ENCODE data around the gene MGRN1.

Gene MGRN1

DNA sequence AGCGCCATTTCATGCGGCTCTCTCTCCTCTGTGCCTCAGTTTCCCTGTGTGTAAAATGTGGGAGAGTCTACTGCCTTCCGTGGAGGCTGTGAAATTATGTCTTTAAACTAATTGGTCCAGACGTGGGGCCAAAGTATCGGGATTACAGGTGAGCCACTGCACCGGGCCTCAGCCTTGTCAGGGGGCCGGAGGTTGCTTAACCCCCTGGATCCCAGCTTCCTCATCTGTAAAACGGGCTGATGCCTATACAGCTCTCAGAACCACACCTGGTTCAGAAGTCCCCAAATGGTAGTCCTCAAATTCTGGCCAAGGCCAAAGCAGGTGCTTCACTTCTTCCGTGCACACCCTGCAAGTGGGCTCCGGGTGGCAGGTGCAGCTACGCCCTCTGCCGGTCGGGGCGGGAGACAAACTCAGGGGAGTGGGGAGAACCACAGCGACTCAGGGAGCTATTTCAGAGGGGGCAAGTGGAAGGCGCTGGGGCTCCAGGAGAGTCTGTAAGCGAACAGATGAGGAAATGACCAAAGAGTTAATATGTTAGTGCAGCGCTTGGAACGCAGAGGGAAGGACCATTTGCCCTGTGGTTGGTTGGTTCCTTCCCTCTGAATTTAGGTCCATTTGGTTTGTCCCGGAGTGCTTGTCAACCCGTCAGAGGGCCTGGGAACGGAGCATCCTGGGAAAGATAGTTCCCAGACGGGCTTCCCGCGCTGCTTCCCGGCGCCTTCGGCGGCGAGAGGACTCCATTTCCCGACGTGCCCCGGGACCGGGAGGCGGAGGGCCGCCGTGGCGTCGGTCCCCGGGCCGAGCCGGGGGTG lies at the start of gene MGRN1:
MGRN1 (plus strand) TSS at position 812 of the 812 bp plus-strand sequence. CDS start 135 bp downstream, outside the sequence.
- DNase-seq (ENCODE audit: low read depth), result peak; percentile 78

DNA sequence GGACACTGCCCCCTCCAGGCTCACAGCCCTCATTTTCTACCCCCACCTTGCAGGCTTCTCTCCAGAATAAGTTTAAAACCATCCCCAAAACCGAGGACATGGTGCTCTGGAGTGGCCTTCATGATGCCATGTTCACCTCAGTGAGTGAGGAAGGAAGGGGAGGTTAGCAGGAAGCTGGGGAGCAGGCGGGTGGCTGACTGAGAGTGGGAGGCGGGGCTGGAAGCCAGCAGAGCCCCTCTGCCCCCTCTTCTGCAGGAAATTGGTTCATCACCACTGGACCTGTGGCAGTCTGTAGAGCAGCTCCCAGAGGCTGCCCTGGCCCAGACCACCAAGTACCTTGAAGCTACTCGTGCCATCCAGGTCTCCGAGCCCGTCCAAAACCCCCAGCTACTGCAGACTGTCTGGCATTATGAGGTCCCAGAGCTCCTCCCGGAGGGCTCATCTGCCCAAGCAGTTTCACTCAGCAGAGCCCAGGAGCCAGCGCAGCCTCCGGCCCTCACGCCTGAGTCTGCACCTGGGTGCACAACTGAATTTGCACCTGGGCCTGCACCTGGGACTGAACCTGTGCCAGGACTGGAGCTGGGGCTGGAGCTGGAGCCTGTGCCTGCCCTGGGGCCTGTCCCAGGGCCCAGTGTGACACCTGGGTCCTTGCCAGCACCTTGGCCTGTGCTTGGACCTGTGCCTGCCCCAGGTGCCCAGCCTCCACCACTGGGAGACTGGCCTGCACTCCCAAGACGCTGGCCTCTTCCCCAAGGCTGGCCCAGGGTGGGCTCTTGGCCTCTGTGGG lies 49.5 kb upstream of the MGRN1 start:
- no peak for DNase-seq (ENCODE audit: low read depth)

DNA sequence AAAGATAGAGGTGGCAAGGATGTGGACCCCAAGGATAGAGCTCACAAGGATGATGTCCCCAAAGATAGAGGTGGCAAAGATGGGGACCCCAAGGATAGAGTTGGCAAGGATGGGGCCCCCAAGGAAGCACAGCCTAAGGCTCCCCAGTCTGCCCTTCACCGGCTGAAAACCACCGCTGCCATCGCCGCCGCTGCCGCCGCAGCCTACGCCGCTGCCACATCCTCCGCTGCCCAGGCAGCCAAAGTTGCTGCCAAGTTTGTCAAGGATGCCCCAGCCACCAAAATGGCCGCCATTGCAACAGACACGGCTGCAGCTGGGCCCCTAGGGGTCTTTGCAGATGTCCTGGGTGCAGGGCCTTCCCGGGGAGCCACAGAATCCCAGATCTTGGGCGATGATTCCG lies 48.6 kb upstream of the MGRN1 start:
- DNase-seq (ENCODE audit: low read depth), result no peak

DNA sequence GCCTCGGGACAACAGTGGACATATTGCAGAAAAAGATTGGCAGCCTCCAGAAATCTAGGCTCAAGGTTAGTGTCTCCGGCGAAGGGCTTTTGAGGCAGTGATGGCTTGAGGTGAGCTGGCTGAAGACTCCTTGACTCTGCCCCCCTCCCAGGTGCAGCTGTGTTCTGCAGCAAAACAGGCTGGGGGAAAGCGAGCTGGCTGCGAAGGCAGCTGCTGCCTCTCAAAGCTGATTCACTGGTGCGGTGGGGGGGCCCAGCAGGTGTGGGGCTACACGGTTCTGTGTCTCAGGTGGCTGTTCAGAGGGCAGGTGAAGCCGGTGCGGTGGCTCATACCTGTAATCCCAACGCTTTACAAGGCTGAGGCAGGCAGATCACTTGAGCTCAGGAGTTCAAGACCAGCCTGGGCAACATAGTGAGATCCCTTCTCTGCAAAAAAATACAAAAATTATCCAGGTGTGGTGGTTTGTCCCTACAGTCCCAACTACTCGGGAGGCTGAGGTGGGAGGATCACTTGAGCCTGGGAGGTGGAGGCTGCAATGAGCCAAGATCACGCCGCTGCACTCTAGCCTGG lies 45.6 kb upstream of the MGRN1 start:
- no peak for DNase-seq (ENCODE audit: low read depth)

DNA sequence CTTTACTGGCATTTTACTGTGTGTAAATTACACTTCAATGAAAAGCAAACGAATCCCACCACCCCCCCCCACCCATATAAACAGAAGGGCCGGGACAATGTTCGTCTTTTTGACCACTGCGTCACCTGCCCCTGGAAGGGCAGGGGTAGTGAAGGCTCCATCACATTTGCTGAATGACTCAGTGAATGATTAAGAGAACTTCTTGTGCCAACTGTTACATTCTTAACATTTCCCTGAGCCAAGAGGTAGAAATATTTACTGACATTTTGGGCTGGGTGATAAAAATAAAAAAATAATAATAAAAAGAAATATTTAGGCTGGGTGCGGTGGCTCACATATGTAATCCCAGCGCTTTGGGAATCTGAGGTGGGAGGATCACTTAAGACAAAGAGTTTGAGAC lies 44.4 kb upstream of the MGRN1 start:
- DNase-seq (ENCODE audit: low read depth), result no peak

DNA sequence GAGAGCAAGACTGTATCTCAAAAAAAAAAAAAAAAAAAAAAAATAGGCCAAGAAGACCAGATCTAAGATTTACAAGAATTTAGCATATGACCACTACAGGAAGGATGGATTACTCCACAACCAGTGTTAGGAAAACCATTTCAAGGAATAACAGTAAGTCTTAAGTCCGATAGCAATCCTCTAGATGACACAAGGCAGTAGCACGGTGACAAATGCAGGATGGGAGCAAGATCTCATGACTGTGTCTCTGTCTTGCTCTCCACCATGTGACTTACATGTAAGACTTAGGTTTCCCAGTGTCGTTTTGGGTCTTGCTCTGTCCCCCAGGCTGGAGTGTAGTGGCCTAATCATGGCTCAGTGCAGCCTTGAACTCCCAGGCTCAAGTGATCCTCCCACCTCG lies 40.7 kb upstream of the MGRN1 start:
- no peak for DNase-seq (ENCODE audit: low read depth)

DNA sequence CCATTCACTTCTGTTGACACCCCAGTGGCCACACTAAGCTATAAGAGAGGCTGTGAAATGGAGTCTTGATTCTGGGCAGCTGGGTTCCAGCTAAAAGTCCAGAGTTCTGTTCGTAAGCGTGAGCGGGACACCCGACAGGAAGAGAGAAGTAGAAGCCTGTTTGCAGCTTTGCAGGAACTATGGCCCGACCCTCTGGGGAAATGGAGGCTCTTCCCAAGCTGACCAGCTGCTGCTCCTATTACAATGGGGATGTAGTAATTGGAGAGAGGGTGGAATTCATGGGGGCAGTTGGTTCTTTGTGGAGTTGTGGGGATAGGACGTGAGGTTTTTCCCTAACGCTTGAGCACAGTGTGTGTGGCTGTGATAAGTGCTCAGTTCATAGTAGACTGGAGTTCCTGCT lies 38.3 kb upstream of the MGRN1 start:
- DNase-seq (ENCODE audit: low read depth), result no peak

DNA sequence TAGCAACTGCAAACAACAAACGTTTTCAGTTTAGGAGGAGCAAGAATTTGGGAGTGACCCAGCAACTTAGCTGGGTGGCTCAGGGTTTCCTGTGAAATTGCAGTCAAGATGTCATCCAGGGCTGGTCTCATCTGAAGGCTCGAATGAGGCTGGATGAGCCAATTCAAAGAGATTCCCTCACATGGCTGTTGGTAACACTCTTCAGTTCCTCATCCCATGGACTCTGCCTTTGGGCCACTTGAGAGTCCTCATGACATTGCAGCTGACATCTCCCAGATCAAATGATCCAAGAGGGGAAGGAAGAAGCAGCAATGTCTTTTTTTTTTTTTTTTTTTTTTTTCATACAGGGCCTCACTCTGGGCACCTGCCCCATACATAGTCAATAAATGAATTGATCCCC lies 36.2 kb upstream of the MGRN1 start:
- DNase-seq (ENCODE audit: low read depth), result no peak

DNA sequence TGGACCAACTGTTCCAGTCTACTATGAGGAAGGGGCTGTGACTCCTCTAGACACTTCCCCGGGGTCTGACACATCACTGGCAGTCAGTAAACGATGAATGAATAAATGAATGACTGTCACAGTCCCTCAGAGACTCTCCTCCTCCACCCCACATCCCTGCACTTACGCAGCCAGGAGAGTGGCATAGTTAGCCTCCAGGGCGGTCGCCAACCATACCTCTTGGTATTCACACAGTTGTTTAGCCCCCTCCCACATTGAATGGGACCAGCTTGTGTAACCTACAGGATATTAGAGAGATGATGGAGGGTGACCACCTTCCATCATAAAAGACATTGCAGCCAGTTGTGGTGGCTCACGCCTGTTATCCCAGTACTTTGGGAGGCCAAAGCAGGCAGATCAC lies 35.7 kb upstream of the MGRN1 start:
- no peak for DNase-seq (ENCODE audit: low read depth)

DNA sequence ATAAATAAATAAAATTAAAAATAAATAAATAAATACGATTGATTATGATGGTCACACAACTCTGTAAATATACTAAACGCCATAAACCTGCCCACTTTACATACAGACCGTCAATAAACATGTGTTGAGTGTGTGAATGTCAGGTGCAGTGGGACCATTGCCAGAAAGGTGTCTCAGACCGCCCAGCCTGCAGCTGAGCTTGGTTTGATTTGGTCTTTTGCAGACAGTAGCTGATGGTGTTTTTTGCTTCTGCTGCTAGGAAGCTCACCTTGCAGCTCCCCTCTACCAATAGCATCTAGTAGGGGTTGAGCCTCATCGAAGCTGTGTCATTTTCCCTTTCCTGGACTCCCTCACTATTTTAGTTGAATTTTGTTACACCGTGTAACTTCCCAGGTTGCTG lies 33.4 kb upstream of the MGRN1 start:
- no peak for DNase-seq (ENCODE audit: low read depth)

DNA sequence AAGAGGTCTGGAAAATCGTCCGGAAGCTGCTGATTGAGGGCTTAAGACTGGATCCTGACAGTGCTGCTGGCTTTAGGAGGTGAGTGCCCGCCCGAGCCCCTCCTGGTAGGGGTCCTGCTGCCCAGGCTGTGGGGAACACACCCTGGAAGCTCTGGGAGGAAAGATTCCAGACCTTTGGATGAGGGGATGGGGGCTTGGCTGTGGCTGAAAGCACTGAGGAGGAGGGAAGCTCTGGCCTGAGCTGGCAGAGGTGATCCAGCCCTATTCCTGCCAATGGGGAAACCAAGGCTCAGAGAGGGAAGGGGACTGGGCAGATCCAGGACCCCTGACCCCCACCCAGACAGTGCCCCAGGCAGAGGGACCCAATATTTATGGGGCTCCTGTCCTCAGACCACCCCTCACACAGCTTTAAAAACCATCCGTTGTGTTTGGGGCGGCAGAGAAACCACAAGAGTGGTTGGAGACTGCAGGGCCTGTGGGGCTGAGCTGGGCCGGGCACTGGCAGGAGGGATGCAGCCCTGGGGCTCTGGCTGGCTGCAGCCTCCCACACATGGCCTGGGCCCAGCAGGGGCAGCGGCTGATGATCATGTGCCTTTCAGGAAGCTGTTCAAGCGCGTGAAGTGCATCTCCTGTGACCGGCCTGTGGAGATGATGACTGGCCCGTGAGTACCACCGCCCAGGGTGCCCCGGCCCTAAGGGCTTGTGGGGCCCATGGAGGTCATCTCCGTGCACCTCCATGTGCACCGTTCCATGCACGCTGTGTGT lies 32.7 kb upstream of the MGRN1 start:
- DNase-seq (ENCODE audit: low read depth), result no peak

DNA sequence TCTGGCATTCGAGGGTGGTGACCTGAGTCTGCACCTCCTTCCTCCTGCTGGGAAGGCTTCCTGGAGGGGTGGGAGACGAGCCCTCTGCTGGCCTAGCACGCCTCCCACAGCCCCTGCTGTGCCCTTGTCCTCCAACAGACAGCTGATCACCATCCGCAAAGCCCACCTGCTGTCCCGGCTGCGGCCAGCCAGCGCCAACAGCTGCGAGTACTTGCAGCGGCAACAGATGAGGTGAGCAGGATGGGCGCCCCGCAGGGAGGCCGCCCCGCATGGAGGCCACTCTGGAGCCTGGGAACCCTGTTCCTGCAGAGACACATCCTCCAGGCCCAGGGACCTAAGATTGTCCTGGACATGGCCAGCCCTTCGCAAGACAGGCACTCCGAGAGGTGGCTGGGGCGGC lies 31.5 kb upstream of the MGRN1 start:
- DNase-seq (ENCODE audit: low read depth), result no peak

DNA sequence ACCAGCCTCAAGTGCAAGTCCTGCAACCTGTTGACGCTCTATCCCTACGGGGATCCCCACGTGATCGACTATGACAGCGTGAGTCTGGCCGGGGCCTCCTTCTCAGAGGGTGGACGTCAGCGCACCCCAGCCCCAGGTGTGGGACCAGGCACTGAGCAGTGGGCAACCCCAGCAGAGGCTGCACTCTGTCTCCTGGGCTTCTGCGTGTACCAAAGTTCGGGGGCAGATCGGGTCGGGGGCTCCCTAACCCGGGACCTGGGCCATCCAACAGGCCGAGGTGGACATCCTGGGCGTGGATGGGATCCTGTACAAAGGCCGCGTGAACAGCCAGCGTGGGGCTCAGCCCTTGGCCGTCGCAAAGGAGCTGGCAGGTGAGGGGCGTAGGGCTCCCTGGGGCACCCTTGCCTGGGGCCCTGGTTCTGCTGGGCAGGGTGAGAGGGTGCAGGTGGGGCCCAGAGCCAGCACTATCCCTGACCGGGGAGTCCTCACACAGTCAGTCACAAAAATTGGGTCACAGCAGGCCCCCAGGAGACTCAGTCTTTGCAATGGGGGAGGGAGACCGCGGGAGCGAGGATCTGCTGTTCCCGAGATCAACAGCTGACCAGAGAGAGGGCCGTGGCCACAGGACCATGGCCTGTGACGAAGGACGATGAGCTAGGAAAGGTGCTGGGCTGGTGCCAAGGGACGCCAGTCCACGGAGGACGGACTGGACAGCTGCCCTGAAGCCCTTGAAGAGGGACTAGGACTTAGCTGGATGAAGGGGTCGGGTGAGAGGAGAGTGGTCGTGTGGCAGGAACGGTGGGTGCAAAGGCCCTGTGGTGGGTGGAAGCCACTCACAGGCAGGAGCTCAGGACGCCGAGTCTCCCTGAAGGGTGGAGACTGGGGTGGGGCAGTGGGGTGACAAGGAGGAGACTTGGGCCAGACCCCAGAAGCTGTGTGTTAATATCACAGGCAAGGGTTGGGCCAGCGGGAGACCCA lies 29.9 kb upstream of the MGRN1 start:
- no peak for DNase-seq (ENCODE audit: low read depth)

DNA sequence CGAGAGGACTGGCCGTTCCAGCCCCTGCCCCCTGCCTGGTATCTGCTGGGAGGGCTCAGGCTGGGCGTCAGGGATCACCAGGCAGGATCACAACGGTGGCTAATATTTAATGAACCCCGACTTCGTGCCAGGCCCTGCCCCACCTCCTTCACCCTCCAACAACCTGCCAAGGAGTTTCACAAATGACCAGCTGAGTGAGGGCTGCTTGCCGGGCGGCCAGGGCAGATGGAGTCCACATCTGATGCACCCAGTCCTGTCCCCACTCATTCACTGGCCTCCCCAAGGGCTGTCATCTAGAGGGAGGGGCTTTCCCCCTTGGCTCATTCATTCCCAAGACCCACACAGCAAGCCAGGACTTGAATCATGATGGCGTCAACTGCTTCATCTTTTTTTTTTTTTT lies 27.5 kb upstream of the MGRN1 start:
- no peak for DNase-seq (ENCODE audit: low read depth)

DNA sequence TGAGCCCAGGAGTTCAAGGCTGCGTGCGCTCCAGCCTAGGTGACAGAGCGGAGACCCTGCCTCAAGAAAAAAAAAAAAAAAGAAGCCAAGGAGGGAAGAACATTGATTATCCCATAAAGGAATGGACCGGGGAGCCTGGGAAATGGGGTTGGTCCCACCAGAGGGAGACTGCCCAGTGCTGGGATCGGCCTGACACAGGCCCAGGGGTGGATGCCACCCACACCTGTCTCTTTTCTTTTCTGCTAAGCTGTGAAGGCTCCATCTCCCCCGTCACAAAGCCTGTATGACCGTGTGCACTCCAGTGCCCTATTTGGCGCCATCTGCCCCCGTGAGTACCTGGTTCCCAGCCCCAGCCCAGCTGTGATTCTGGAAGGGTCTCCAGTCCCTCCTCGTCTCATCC lies 25.6 kb upstream of the MGRN1 start:
- no peak for DNase-seq (ENCODE audit: low read depth)

DNA sequence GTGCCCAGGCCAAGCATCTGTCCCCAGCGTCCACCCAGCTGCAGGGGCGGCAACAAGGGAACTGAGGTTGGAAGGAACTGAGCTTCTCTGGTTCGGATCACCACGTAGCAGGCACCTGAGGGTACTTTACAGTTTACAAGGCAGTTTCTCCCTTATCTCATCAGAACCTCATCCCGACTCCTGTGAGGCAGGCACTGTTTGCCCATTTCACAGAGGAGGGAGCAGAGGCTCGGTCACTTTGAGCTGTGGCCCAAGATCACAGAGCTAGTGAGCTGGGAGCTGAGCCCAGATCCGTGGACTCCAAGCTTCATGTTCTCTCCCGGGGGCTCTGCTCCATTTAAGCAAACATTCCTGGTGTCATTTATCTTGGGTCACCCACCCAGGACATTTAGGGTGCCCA lies 25.1 kb upstream of the MGRN1 start:
- DNase-seq (ENCODE audit: low read depth), result no peak

DNA sequence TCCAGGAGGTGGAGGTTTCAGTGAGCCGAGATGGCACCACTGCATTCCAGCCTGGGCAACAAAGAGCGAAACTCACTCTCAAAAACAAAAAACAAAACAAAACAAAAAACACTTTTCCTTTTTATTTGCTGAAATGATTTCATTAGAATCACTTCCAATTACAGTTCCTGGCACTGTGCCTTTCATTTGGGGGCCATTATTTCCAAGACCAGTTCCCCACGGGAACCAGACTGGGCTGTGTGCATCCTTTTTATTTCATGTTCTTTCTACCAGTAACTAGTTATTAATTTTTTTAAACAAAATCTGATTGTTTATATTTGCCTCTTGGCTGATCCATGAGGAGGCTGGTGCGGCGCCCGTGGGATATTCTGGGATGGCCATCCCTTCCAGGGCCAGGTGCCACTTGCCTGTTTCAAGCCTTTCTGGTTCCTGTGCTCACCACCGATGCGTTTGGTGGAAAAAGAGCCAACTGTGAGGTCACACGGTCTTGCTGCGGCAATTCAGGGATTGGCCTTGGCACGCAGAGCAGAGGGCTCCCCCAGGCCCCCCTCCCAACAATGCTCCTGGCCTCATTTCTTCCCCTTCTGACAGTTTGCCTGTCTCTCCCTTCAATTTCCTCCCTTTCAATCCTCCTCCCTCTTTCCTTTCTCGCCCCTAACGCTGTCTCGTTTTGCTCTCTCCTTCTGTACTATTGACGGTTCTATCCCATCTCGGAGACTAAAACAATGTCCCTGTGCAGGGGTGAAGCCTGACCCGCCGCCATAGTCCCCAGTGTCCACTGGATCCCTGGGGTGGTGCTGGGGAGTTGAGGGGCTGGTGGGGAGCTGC lies 23.4 kb upstream of the MGRN1 start:
- no peak for DNase-seq (ENCODE audit: low read depth)

DNA sequence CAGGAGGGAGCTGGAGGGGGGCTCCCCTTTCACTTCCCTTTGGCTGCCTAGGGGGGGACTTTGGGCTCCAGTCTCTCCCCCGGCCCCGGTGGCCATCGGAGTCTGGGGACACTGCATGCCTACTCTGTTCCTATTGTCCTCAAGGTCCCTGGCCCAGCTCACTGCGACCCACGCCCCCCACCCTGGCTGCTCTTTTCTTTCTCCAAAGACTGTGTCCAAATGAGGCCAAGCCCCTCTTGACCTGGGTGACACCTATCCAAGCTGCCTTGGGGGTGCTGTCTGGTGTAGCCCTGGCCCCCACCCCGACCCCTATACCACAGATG lies 22.8 kb upstream of the MGRN1 start:
- no peak for DNase-seq (ENCODE audit: low read depth)

DNA sequence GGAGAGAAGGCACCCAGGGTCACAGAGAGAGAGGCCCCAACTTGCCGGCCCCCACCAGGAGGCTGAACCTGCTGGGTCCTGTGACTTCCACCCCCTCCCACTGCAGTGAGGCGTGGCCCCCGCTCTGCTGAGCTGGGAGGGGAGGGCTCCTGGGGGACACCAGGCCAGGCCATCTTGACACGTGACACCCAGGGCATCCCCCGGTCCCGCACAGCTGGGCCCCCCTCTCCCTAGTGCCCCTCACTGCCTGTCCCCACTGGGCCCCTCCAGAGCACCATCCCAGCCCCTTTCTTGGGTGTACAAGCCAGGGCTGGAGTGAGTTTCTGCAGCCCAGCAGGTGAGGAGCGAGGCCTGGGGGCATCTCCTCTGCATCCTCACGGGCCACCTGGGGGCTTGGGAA lies 22.3 kb upstream of the MGRN1 start:
- DNase-seq (ENCODE audit: low read depth), result no peak

DNA sequence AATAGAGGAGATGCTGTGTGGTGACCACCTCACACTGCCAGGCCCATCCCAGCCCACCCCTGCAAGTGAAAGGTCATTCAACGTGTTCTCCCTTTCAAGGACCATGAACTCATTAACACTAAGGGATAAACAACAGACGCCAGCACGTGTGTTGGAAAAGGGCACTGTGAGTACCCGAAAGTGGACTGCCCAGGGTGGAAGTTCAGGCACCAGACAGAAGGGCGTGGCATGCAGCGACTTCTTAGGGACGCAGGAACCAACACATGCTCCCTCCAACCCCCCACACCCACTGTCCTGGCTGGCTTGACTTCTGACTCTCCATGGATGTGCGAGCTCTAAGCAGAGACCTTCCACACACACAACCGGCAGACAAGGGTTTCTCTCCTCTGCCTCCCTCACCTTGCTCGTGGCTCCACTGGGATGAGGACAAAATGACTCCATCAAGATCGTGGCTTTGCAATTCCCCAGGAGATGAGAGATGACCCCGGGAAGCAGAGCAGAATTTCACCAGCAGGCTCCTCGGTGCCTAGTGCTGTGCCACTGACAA lies 20.9 kb upstream of the MGRN1 start:
- no peak for DNase-seq (ENCODE audit: low read depth)
